BE2C (cell line): ENCODE data around the gene CFAP299.

Source experiments
- DNase-seq: peaks from one replicate; pipeline ENCODE4 v3.0.0-alpha.2; 2020
- H3K27me3 ChIP-seq: fragments of 250-450 bp; sonication (Bioruptor Pico); 2 replicates; pipeline ENCODE4 v1.5.1; 2020; ENCODE audit warnings: mild to moderate bottlenecking
- H3K36me3 ChIP-seq: fragments of 250-450 bp; sonication (Bioruptor Pico); 2 replicates; pipeline ENCODE4 v1.5.1; 2020; ENCODE audit warnings: mild to moderate bottlenecking
- H3K4me1 ChIP-seq: fragments of 250-450 bp; sonication (Bioruptor Pico); 2 replicates; pipeline ENCODE4 v1.5.1; 2020
- H3K4me3 ChIP-seq: 2 replicates; pipeline ENCODE4 v1.5.1; 2011; ENCODE audit warnings: low read depth, low read length
- H3K9me3 ChIP-seq: fragments of 250-450 bp; sonication (Bioruptor Pico); 2 replicates; pipeline ENCODE4 v1.5.1; 2020
- TF ChIP-seq, protein P1 (sequence below): IDR thresholded peaks from 2 replicates; pipeline ENCODE4 v1.5.1; 2012; ENCODE audit warnings: mild to moderate bottlenecking, low read depth, low read length

The CFAP299 gene

DNA sequence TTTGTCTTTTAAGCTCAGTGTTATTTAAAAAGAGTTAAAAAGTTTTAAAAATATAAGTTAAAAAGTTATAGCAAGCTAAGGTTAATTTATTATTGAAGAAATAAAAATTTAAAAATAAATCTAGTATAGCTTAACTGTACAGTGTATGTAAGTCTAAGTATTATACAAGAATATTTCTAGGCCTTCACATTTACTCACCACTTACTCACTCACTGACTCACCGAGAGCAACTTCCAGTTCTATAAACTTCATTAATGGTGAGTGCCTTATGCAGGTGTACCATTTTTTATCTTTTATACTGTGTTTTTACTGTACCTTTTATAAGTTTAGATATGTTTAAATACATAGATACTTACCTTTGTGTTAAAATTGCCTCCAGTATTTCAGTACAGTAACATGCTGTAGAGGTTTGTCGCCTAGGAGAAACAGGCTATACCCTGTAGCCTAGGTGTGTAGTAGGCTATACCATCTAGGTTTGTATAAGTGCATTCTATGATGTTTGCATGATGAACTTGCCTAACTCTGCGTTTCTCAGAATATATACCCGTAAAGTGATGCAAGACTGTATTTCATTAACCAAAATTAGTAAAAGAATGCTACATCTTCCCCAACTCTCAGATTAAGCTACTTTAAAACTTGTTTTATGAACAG is 202.9 kb downstream of the CFAP299 start:
- no peak for DNase-seq
- H3K4me3 ChIP-seq: no peak overlapping the region
- TF ChIP-seq, protein P1, sequence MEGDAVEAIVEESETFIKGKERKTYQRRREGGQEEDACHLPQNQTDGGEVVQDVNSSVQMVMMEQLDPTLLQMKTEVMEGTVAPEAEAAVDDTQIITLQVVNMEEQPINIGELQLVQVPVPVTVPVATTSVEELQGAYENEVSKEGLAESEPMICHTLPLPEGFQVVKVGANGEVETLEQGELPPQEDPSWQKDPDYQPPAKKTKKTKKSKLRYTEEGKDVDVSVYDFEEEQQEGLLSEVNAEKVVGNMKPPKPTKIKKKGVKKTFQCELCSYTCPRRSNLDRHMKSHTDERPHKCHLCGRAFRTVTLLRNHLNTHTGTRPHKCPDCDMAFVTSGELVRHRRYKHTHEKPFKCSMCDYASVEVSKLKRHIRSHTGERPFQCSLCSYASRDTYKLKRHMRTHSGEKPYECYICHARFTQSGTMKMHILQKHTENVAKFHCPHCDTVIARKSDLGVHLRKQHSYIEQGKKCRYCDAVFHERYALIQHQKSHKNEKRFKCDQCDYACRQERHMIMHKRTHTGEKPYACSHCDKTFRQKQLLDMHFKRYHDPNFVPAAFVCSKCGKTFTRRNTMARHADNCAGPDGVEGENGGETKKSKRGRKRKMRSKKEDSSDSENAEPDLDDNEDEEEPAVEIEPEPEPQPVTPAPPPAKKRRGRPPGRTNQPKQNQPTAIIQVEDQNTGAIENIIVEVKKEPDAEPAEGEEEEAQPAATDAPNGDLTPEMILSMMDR: no peak
- H3K27me3 ChIP-seq: no peaks in the 10 kb centered on the region
- H3K36me3 ChIP-seq: no peaks in the 10 kb centered on the region
- H3K9me3 ChIP-seq: no peaks in the 10 kb centered on the region
- no peaks in the 10 kb centered on the region for H3K4me1 ChIP-seq

DNA sequence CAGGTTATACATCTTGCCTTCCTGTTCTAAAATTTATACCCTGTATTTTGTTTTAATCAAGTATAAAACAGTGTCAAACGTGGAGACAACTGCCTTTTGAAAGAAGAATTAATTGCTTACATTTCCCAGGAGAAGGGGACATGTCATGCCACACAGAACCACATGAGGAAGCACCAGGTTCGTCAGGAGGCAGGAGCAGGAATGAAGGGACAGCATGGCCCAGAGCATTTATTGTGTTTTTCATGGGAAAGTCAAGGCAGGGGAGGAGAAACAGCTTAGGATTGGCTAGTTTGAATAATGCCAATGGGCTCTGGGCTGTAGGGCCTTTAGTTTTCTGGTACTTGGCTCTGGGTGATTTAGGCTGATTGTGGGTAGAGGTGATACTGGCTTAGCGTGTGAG is 203.7 kb downstream of the CFAP299 start:
- Histone ChIP-seq H3K36me3 (no peaks in the 10 kb centered on the region), H3K9me3 (no peaks in the 10 kb centered on the region), H3K4me1 (no peaks in the 10 kb centered on the region), H3K4me3 (no peak overlapping the region), H3K27me3 (no peaks in the 10 kb centered on the region)
- TF ChIP-seq, protein P1: no peak
- no peak for DNase-seq

DNA sequence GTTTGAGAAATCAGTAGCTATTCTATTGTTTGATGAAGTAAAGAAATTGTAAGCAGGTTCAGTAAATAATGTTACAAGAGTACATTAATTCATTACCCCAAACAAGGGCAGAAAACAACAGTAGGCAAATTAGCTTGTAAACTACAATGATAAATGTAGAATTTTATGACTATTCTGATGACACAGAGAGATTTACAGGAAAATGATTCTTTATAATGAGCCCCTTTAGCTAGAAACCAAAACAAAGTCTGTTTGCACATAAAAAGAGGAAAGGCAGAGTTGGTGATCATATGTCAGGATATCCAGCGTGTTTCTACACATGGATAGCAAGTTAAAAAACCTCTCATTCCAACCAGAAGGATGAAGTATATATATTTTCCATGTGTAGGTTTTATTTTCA is 204.8 kb downstream of the CFAP299 start:
- Histone ChIP-seq H3K36me3 (no peaks in the 10 kb centered on the region), H3K27me3 (no peaks in the 10 kb centered on the region), H3K4me3 (no peak overlapping the region), H3K4me1 (no peaks in the 10 kb centered on the region), H3K9me3 (no peaks in the 10 kb centered on the region)
- TF ChIP-seq, protein P1: no peak
- no peak for DNase-seq

DNA sequence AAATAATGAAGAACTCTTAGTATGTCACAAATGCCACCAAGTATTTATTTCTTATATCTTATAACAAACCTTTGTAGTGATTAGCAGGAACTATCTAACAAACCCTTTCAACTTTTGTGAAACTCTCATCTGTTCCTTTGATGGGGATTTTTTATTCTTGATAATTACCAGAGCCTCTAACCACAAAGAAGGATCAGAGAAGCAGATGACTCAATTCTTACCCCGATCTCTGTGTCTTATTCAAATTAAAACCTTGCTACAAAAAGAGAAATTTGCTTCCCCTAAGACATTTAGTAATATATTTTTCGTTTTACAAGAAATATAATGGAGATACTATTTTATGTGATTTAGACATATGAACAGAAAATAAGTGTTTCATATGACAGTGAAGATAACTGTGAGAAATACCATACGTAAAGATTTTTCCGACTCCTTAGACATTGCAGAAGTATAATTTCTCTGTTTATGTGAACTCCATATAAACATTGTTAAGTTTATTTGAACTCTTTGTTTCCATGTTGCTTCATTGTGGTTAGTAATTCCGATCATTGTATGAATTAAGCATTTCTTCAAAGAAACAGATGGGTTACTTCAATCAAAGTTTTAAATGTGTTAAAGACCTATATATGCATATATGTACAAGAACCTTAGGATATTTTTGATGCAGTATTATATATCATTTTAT is 205.4 kb downstream of the CFAP299 start:
- DNase-seq: no peak
- no peaks in the 10 kb centered on the region for H3K9me3 ChIP-seq
- H3K27me3 ChIP-seq: no peaks in the 10 kb centered on the region
- TF ChIP-seq, protein P1: no peak
- no peaks in the 10 kb centered on the region for H3K36me3 ChIP-seq
- no peak overlapping the region for H3K4me3 ChIP-seq
- no peaks in the 10 kb centered on the region for H3K4me1 ChIP-seq

DNA sequence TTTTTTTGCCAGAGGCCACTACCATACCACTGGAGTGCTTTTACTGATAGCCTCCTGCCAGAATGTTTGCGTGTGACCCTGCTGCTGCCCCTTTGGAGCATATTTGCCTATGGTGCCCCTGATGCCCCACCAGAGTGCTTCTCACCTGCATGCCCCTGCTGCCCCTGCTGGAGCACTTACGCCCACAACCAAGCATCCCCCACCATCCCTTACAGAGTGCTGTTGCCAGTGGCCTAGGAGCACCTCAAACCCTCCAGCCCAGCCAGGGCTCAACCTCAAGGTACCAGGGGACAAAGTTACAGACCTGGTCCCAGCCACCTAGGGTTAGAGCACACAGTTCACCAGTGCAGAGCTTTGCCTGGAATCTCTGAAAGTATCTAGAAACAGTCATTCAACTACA is 207.2 kb downstream of the CFAP299 start:
- no peak overlapping the region for H3K4me3 ChIP-seq

More for the DNA sequence above, 207.2 kb downstream of the CFAP299 start:
- Histone ChIP-seq H3K4me1 (no peaks in the 10 kb centered on the region), H3K27me3 (no peaks in the 10 kb centered on the region), H3K36me3 (no peaks in the 10 kb centered on the region), H3K9me3 (no peaks in the 10 kb centered on the region)
- DNase-seq: no peak
- TF ChIP-seq, protein P1: no peak
